ENCODE data around the gene FGF14.

The FGF14 gene

GRCh38 chr13:102041544-102041943 is 360.3 kb downstream of the FGF14 start:
- H3K9me3 ChIP-seq (ENCODE audit: insufficient read depth, low read length) = no peaks in the 10 kb centered on the region
- no peaks in the 10 kb centered on the region for H3K4me1 ChIP-seq (ENCODE audit: insufficient read depth, insufficient read length)
- no peak for DNase-seq (ENCODE audit: low read depth, low spot score)

DNA sequence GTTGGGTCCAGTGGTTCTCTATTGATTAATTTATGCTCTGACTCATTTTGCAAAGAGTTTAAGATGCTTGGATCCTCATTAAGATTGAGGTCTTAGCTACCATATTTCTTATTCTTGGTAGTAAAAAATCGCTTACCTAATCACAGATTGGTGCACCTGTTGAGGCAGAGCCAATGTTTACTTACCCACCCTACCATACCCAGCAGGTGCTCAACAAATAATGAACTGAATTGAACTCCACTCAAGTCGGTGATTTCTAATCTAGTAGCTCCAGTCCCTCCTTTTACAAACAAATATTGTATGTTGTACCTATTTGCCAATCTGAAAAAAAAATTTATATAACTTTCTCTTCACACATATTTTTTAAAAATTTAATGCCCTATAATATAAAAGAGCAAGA is 361.0 kb downstream of the FGF14 start:
- H3K36me3 ChIP-seq (ENCODE audit: insufficient read depth, insufficient read length, low read length) = no peaks in the 10 kb centered on the region
- DNase-seq (ENCODE audit: low read depth, low spot score) = no peak

More at GRCh38 chr13:102041544-102041943, 360.3 kb downstream of the FGF14 start:
- Histone ChIP-seq H3K36me3 (ENCODE audit: insufficient read depth, insufficient read length, low read length) (no peaks in the 10 kb centered on the region), H3K9ac (ENCODE audit: insufficient read length, low read depth) (no peak overlapping the region), H3K4me3 (ENCODE audit: insufficient read length, low read depth) (no peak overlapping the region), H3K27me3 (ENCODE audit: insufficient read depth, insufficient read length) (no peaks in the 10 kb centered on the region)
- TF ChIP-seq YY1 (IDR thresholded peaks at IDR 0.05; ENCODE audit: insufficient read depth, insufficient read length) (no peak), ZNF274 (IDR thresholded peaks at IDR 0.05; ENCODE audit: low read depth, low read length) (no peak), SUZ12 (IDR thresholded peaks at IDR 0.05; ENCODE audit: extremely low read depth, insufficient read depth, insufficient read length) (no peak)

DNA sequence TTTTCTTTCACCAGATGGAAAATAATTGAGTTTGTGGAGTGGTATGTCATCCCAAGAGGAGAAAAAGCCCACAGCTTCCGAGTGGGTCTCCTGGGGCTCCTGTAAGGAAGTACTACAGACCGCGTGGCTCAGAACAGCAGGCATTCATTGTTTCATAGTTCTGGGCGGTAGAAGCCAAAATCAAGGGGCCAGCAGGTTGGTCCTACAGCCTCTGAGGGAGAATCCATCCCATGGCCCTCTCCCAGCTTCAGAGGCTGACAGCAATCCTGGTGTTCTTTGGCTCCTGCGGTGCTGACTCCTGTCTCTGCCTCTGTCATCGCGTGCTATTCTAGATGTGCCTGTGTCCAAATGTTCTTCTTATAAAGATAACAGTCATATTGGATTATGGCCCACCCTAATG is 362.6 kb downstream of the FGF14 start:
- no peaks in the 10 kb centered on the region for H3K4me1 ChIP-seq (ENCODE audit: insufficient read depth, insufficient read length)
- TF ChIP-seq SUZ12 (IDR thresholded peaks at IDR 0.05; ENCODE audit: extremely low read depth, insufficient read depth, insufficient read length) (no peak), YY1 (IDR thresholded peaks at IDR 0.05; ENCODE audit: insufficient read depth, insufficient read length) (no peak), ZNF274 (IDR thresholded peaks at IDR 0.05; ENCODE audit: low read depth, low read length) (no peak)
- H3K27me3 ChIP-seq (ENCODE audit: insufficient read depth, insufficient read length) = no peaks in the 10 kb centered on the region
- H3K9ac ChIP-seq (ENCODE audit: insufficient read length, low read depth) = no peak overlapping the region
- no peak overlapping the region for H3K4me3 ChIP-seq (ENCODE audit: insufficient read length, low read depth)
- no peaks in the 10 kb centered on the region for H3K9me3 ChIP-seq (ENCODE audit: insufficient read depth, low read length)
- DNase-seq (ENCODE audit: low read depth, low spot score) = no peak
- no peaks in the 10 kb centered on the region for H3K36me3 ChIP-seq (ENCODE audit: insufficient read depth, insufficient read length, low read length)

More for the DNA sequence above, 361.0 kb downstream of the FGF14 start:
- Histone ChIP-seq H3K9ac (ENCODE audit: insufficient read length, low read depth) (no peak overlapping the region), H3K4me3 (ENCODE audit: insufficient read length, low read depth) (no peak overlapping the region), H3K4me1 (ENCODE audit: insufficient read depth, insufficient read length) (no peaks in the 10 kb centered on the region), H3K9me3 (ENCODE audit: insufficient read depth, low read length) (no peaks in the 10 kb centered on the region), H3K27me3 (ENCODE audit: insufficient read depth, insufficient read length) (no peaks in the 10 kb centered on the region)
- TF ChIP-seq YY1 (IDR thresholded peaks at IDR 0.05; ENCODE audit: insufficient read depth, insufficient read length) (no peak), ZNF274 (IDR thresholded peaks at IDR 0.05; ENCODE audit: low read depth, low read length) (no peak), SUZ12 (IDR thresholded peaks at IDR 0.05; ENCODE audit: extremely low read depth, insufficient read depth, insufficient read length) (no peak)

DNA sequence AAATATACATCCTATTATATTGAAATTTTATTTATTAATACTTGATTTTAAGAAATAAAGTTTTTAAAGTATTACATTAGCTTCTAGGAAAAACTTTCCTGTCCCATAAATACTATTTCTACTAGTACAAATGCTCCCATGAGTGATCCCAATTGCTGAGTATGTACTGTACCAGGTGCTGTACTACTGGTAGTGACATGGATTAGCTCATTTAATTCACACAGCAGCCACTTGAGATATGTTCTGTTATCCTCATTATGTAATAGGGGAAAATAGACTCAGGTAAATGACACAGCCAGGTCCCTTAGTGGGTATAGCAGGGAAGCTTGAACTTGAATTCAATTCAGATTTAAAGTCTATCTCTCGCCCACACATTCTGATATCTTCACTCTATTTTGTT is 363.1 kb downstream of the FGF14 start:
- Histone ChIP-seq H3K36me3 (ENCODE audit: insufficient read depth, insufficient read length, low read length) (no peaks in the 10 kb centered on the region), H3K9me3 (ENCODE audit: insufficient read depth, low read length) (no peaks in the 10 kb centered on the region), H3K27me3 (ENCODE audit: insufficient read depth, insufficient read length) (no peaks in the 10 kb centered on the region), H3K4me1 (ENCODE audit: insufficient read depth, insufficient read length) (no peaks in the 10 kb centered on the region), H3K4me3 (ENCODE audit: insufficient read length, low read depth) (no peak overlapping the region), H3K9ac (ENCODE audit: insufficient read length, low read depth) (no peak overlapping the region)
- no peak for TF ChIP-seq ZNF274 (IDR thresholded peaks at IDR 0.05; ENCODE audit: low read depth, low read length)
- no peak for TF ChIP-seq SUZ12 (IDR thresholded peaks at IDR 0.05; ENCODE audit: extremely low read depth, insufficient read depth, insufficient read length)
- TF ChIP-seq YY1 (IDR thresholded peaks at IDR 0.05; ENCODE audit: insufficient read depth, insufficient read length) = no peak
- DNase-seq (ENCODE audit: low read depth, low spot score) = no peak

- no peaks in the 10 kb centered on the region for H3K27me3 ChIP-seq (ENCODE audit: insufficient read depth, insufficient read length)
- no peaks in the 10 kb centered on the region for H3K9me3 ChIP-seq (ENCODE audit: insufficient read depth, low read length)
- H3K36me3 ChIP-seq (ENCODE audit: insufficient read depth, insufficient read length, low read length) = no peaks in the 10 kb centered on the region
- TF ChIP-seq SUZ12 (IDR thresholded peaks at IDR 0.05; ENCODE audit: extremely low read depth, insufficient read depth, insufficient read length) (no peak), YY1 (IDR thresholded peaks at IDR 0.05; ENCODE audit: insufficient read depth, insufficient read length) (no peak), ZNF274 (IDR thresholded peaks at IDR 0.05; ENCODE audit: low read depth, low read length) (no peak)
- no peak overlapping the region for H3K4me3 ChIP-seq (ENCODE audit: insufficient read length, low read depth)
- DNase-seq (ENCODE audit: low read depth, low spot score) = no peak
- H3K9ac ChIP-seq (ENCODE audit: insufficient read length, low read depth) = no peak overlapping the region
- no peaks in the 10 kb centered on the region for H3K4me1 ChIP-seq (ENCODE audit: insufficient read depth, insufficient read length)
Observed at GRCh38 chr13:102035969-102036368, 365.9 kb downstream of the FGF14 start.

- Histone ChIP-seq H3K4me1 (ENCODE audit: insufficient read depth, insufficient read length) (no peaks in the 10 kb centered on the region), H3K9me3 (ENCODE audit: insufficient read depth, low read length) (no peaks in the 10 kb centered on the region), H3K27me3 (ENCODE audit: insufficient read depth, insufficient read length) (no peaks in the 10 kb centered on the region), H3K4me3 (ENCODE audit: insufficient read length, low read depth) (no peak overlapping the region), H3K9ac (ENCODE audit: insufficient read length, low read depth) (no peak overlapping the region), H3K36me3 (ENCODE audit: insufficient read depth, insufficient read length, low read length) (no peaks in the 10 kb centered on the region)
- DNase-seq (ENCODE audit: low read depth, low spot score) = no peak
- TF ChIP-seq SUZ12 (IDR thresholded peaks at IDR 0.05; ENCODE audit: extremely low read depth, insufficient read depth, insufficient read length) = no peak
- TF ChIP-seq YY1 (IDR thresholded peaks at IDR 0.05; ENCODE audit: insufficient read depth, insufficient read length) = no peak
- no peak for TF ChIP-seq ZNF274 (IDR thresholded peaks at IDR 0.05; ENCODE audit: low read depth, low read length)
Observed at GRCh38 chr13:102033857-102034331, 368.0 kb downstream of the FGF14 start.

GRCh38 chr13:102033386-102033785 is 368.5 kb downstream of the FGF14 start:
- TF ChIP-seq YY1 (IDR thresholded peaks at IDR 0.05; ENCODE audit: insufficient read depth, insufficient read length) = no peak
- TF ChIP-seq ZNF274 (IDR thresholded peaks at IDR 0.05; ENCODE audit: low read depth, low read length) = no peak
- TF ChIP-seq SUZ12 (IDR thresholded peaks at IDR 0.05; ENCODE audit: extremely low read depth, insufficient read depth, insufficient read length) = no peak

More at GRCh38 chr13:102033386-102033785, 368.5 kb downstream of the FGF14 start:
- Histone ChIP-seq H3K36me3 (ENCODE audit: insufficient read depth, insufficient read length, low read length) (no peaks in the 10 kb centered on the region), H3K4me1 (ENCODE audit: insufficient read depth, insufficient read length) (no peaks in the 10 kb centered on the region), H3K27me3 (ENCODE audit: insufficient read depth, insufficient read length) (no peaks in the 10 kb centered on the region), H3K9me3 (ENCODE audit: insufficient read depth, low read length) (no peaks in the 10 kb centered on the region), H3K4me3 (ENCODE audit: insufficient read length, low read depth) (no peak overlapping the region), H3K9ac (ENCODE audit: insufficient read length, low read depth) (no peak overlapping the region)
- no peak for DNase-seq (ENCODE audit: low read depth, low spot score)
